CD14-positive monocyte (primary cell): ENCODE results near the gene TRAF1. TPM values are rescaled to one million over a fixed set of nuclear protein-coding genes. Genes with fewer than 3 reads are reported as not detected.
A peak's percentile ranks its signal among the peaks of the same experiment; 100 is the strongest.

Source experiments
- DNase-seq, 3 donors: peaks; one replicate each; pipeline ENCODE4 v3.0.0-alpha.2; 2011 to 2022
- H2AFZ ChIP-seq: 2 replicates; pipeline ENCODE4 v1.6.0; 2012; ENCODE audit warnings: mild to moderate bottlenecking, low read depth, low read length, inconsistent platforms; ENCODE audit not compliant: insufficient read depth, poor library complexity, severe bottlenecking
- H3K27ac ChIP-seq, 2 donors: 1 replicate in 1 of 2; 2 replicates in 1 of 2; pipeline ENCODE4 v1.5.1; 2012 to 2013; ENCODE audit warnings: low read length in 2 of 2, control low read depth in 1 of 2, inconsistent platforms in 1 of 2, low read depth in 1 of 2, mild to moderate bottlenecking in 1 of 2
- H3K27me3 ChIP-seq, 2 donors: one replicate each; pipeline versions ENCODE4 v1.6.0 to v1.6.1; 2011 to 2013; ENCODE audit warnings: low read length in 2 of 2; ENCODE audit not compliant: control insufficient read depth in 2 of 2, insufficient read depth in 2 of 2
- H3K36me3 ChIP-seq, 2 donors: replicated peaks in 1 of 2; 1 replicate in 1 of 2; 2 replicates in 1 of 2; pipeline versions ENCODE4 v1.5.1 to v1.6.1; 2012 to 2013; ENCODE audit warnings: low read length in 2 of 2, control low read depth in 1 of 2, inconsistent platforms in 1 of 2, mild to moderate bottlenecking in 1 of 2; ENCODE audit not compliant: insufficient read depth in 2 of 2, control insufficient read depth in 1 of 2
- H3K4me1 ChIP-seq, 2 donors: 1 replicate in 1 of 2; 2 replicates in 1 of 2; pipeline versions ENCODE4 v1.5.1 to v1.6.1; 2012 to 2013; ENCODE audit warnings: low read length in 2 of 2, control low read depth in 1 of 2, inconsistent platforms in 1 of 2, mild to moderate bottlenecking in 1 of 2, moderate library complexity in 1 of 2; ENCODE audit not compliant: insufficient read depth in 2 of 2, control insufficient read depth in 1 of 2
- H3K4me2 ChIP-seq: replicated peaks from 2 replicates; pipeline ENCODE3; 2012; ENCODE audit warnings: low read length, moderate library complexity, mild to moderate bottlenecking; ENCODE audit not compliant: poor library complexity, severe bottlenecking; ENCODE audit errors: extremely low read depth
- H3K4me3 ChIP-seq, 3 experiments: fragments of 200-600 bp in 1 of 3; sonication (generic) in 1 of 3; replicated peaks in 1 of 3; 1 replicate in 2 of 3; 2 replicates in 1 of 3; pipeline ENCODE4 v1.5.1; 2011 to 2013; ENCODE audit warnings: low read length in 3 of 3, mild to moderate bottlenecking in 3 of 3, control low read depth in 2 of 3, low read depth in 2 of 3, inconsistent platforms in 1 of 3, moderate library complexity in 1 of 3
- H3K79me2 ChIP-seq: 2 replicates; pipeline ENCODE4 v1.6.0; 2012; ENCODE audit warnings: mild to moderate bottlenecking, control low read depth, inconsistent platforms, low read length, moderate library complexity; ENCODE audit not compliant: insufficient read depth
- H3K9ac ChIP-seq: 2 replicates; pipeline ENCODE4 v1.6.0; 2017; ENCODE audit warnings: low read length, mild to moderate bottlenecking; ENCODE audit not compliant: insufficient read depth, poor library complexity, severe bottlenecking
- H3K9me3 ChIP-seq, 2 donors: replicated peaks in 1 of 2; 1 replicate in 1 of 2; 2 replicates in 1 of 2; pipeline versions ENCODE4 v1.5.1 to v1.6.1; 2012 to 2013; ENCODE audit warnings: low read length in 2 of 2, control low read depth in 1 of 2; ENCODE audit not compliant: control insufficient read depth in 1 of 2, insufficient read depth in 1 of 2
- H4K20me1 ChIP-seq: 2 replicates; pipeline ENCODE4 v1.6.0; 2012; ENCODE audit warnings: mild to moderate bottlenecking, low read length, control low read depth, moderate library complexity; ENCODE audit not compliant: insufficient read depth
- H3K27ac Mint-ChIP-seq, 7 donors: one replicate each; pipeline ENCODE4 v1.8.0; 2020; ENCODE audit warnings: mild to moderate bottlenecking in 7 of 7, mixed read lengths in 7 of 7, moderate library complexity in 6 of 7, inconsistent platforms in 2 of 7
- H3K27me3 Mint-ChIP-seq, 3 donors: one replicate each; pipeline ENCODE4 v1.8.0; 2021 to 2022; ENCODE audit warnings: low read depth in 3 of 3, mild to moderate bottlenecking in 3 of 3, mixed read lengths in 3 of 3, moderate library complexity in 3 of 3, inconsistent platforms in 1 of 3
- H3K36me3 Mint-ChIP-seq, 2 donors: one replicate each; pipeline ENCODE4 v1.8.0; 2020; ENCODE audit warnings: mixed read lengths in 2 of 2, inconsistent platforms in 1 of 2, mild to moderate bottlenecking in 1 of 2
- H3K4me1 Mint-ChIP-seq: one replicate; pipeline ENCODE4 v1.8.0; 2020; ENCODE audit warnings: mild to moderate bottlenecking, mixed read lengths
- H3K4me3 Mint-ChIP-seq, 2 donors: one replicate each; pipeline ENCODE4 v1.8.0; 2020; ENCODE audit warnings: mild to moderate bottlenecking in 2 of 2, mixed read lengths in 2 of 2, moderate library complexity in 1 of 2
- H3K9me3 Mint-ChIP-seq, 7 donors: one replicate each; pipeline ENCODE4 v1.8.0; 2020 to 2022; ENCODE audit warnings: mixed read lengths in 7 of 7, mild to moderate bottlenecking in 6 of 7, moderate library complexity in 6 of 7, inconsistent platforms in 2 of 7
- WGBS: methylation state at CpG from one replicate; pipeline ENCODE4 v1.1.5; 2013; ENCODE audit warnings: missing lambda C conversion rate; ENCODE audit not compliant: insufficient coverage; 5-methylcytosine and 5-hydroxymethylcytosine counted together
- intact Hi-C, 2 donors: fragments of 100-400 bp; cut with micrococcal nuclease; formaldehyde crosslinking; loops; one replicate each; pipeline versions ENCODE4 v1.15.0 to v1.15.1; 2023
- polyA plus RNA-seq, 3 donors: library from polyadenylated mRNA; depleted of rRNA in 1 of 3; unstranded in 2 of 3; stranded (reverse) in 1 of 3; fragments of 300-500 nt in 2 of 3; fragments of >200 nt in 1 of 3; fragmentation: Illumina TruSeq in 2 of 3; gene quantifications; 1 replicate in 2 of 3; 2 replicates in 1 of 3; pipeline ENCODE4 v1.2.3, GENCODE V29; 2012 to 2021
- TF ChIP-seq, protein P1 (sequence below): fragments of 200-600 bp; IDR thresholded peaks from one replicate; pipeline ENCODE4 v1.8.0; 2022; ENCODE audit warnings: antibody characterized with exemption, mild to moderate bottlenecking

Gene TRAF1
- polyA plus RNA-seq, 3 donors = 0.15 to 22.8 (median 0.74) TPM

DNA sequence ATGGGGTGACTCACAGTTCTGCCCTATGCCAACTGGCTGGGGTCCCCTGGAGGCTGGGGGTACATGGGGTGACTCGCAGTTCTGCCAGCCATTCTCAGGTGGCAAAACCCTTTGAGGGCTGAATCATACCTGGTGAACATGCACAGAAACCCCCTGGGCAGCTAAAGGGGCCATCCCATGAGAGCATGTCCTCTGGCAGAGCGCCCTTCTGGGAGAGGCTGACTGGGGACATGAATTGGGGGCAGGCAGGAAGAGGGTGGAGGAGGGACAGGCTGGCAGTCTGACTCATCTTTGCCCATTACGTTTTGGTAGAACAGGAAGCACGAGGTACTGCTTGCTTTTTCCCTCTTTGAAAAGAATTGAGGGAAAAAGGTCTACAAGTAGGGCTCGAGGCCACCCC lies 16.7 kb downstream of the TRAF1 start:
- peaks cover 15 to 28% of the 10 kb centered on the region in 2 donors for H3K36me3 Mint-ChIP-seq
- Histone ChIP-seq H3K36me3 (peaks cover 0 to 5% of the 10 kb centered on the region in 2 donors), H4K20me1 (no peaks in the 10 kb centered on the region), H3K4me2 (no peak overlapping the region), H3K79me2 (no peaks in the 10 kb centered on the region), H2AFZ (no peak overlapping the region), H3K27me3 (no peaks in the 10 kb centered on the region), H3K27ac (peak overlapping the region in 1 of 2 donors; percentile 2), H3K9ac (no peak overlapping the region), H3K4me3 (no peak overlapping the region), H3K9me3 (no peaks in the 10 kb centered on the region), H3K4me1 (peaks cover 5 to 9% of the 10 kb centered on the region in 2 donors)
- 43% methylated on average over 5 of the region's 5 CpGs for WGBS
- intact Hi-C loops = no loop called here
- TF ChIP-seq, protein P1, sequence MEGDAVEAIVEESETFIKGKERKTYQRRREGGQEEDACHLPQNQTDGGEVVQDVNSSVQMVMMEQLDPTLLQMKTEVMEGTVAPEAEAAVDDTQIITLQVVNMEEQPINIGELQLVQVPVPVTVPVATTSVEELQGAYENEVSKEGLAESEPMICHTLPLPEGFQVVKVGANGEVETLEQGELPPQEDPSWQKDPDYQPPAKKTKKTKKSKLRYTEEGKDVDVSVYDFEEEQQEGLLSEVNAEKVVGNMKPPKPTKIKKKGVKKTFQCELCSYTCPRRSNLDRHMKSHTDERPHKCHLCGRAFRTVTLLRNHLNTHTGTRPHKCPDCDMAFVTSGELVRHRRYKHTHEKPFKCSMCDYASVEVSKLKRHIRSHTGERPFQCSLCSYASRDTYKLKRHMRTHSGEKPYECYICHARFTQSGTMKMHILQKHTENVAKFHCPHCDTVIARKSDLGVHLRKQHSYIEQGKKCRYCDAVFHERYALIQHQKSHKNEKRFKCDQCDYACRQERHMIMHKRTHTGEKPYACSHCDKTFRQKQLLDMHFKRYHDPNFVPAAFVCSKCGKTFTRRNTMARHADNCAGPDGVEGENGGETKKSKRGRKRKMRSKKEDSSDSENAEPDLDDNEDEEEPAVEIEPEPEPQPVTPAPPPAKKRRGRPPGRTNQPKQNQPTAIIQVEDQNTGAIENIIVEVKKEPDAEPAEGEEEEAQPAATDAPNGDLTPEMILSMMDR = no peak
- no peak overlapping the region for H3K4me3 Mint-ChIP-seq
- H3K4me1 Mint-ChIP-seq = peaks cover 7% of the 10 kb centered on the region
- peaks cover 0 to 3% (median 1%) of the 10 kb centered on the region in 3 donors for H3K27me3 Mint-ChIP-seq
- DNase-seq = peak in 2 of 3 donors; percentile 36 to 84
- no peaks in the 10 kb centered on the region for H3K9me3 Mint-ChIP-seq
- H3K27ac Mint-ChIP-seq = peak overlapping the region in 2 of 7 donors; percentile 37 to 57

DNA sequence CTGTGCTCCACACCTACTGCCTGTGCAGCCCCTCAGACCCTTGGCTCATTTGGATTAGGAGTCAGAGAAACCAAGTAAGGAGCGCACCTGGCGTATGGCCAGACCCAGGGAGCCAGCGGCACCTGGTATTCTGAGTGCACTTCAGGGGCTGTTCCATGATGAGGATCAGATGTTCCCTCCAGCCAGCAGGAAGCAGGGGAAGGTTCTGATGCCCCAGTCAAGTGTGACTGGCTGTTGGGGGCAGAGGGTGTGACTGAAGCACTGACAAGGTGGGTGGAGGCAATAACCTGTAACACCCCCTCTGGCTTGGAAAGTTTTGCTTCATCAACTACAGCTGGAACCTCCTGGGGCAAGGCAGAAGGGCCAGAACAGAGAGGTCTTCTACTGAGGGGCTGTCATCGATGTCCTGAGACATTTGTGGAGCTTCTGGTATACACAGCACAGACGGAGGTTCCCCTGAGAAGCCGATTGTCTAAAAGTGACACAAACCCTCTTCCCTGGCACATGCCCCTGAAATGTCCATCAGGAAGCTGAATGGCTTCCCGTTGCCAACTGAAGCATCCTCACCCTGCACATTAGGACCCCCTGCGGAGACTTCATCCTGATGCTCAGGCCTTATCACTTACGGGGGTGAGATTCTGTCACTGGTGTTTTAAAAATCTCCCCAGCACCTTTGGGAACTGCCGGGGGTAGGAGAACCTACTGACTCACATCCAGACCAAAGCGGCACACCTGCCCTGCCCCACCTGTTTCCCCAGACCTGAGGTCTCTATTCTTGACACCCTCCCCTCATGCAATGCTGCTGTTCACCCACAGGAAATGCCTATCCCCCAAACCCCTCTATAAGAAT lies 21.1 kb downstream of the TRAF1 start:
- no peak overlapping the region for H3K4me2 ChIP-seq

More for the DNA sequence above, 21.1 kb downstream of the TRAF1 start:
- Histone ChIP-seq H3K36me3 (peaks cover 0 to 10% of the 10 kb centered on the region in 2 donors), H3K9me3 (no peaks in the 10 kb centered on the region), H3K4me3 (no peak overlapping the region), H3K4me1 (peaks cover 5 to 9% of the 10 kb centered on the region in 2 donors), H3K27ac (no peak overlapping the region), H3K9ac (no peak overlapping the region), H3K27me3 (no peaks in the 10 kb centered on the region), H3K79me2 (no peaks in the 10 kb centered on the region), H4K20me1 (no peaks in the 10 kb centered on the region), H2AFZ (no peak overlapping the region)
- no peak overlapping the region for H3K4me3 Mint-ChIP-seq
- H3K4me1 Mint-ChIP-seq = peaks cover 12% of the 10 kb centered on the region
- intact Hi-C loops = no loop called here
- peak overlapping the region in 2 of 7 donors; percentile 8 to 54 for H3K27ac Mint-ChIP-seq
- TF ChIP-seq, protein P1 = no peak
- peaks cover 11 to 13% of the 10 kb centered on the region in 2 donors for H3K36me3 Mint-ChIP-seq
- no peak for DNase-seq
- H3K9me3 Mint-ChIP-seq = no peaks in the 10 kb centered on the region
- H3K27me3 Mint-ChIP-seq = peaks cover 0 to 7% (median 3%) of the 10 kb centered on the region in 3 donors
- 86% methylated on average over 8 of the region's 11 CpGs for WGBS
